Measurements from ENCODE around the gene MRPS6.

DNA sequence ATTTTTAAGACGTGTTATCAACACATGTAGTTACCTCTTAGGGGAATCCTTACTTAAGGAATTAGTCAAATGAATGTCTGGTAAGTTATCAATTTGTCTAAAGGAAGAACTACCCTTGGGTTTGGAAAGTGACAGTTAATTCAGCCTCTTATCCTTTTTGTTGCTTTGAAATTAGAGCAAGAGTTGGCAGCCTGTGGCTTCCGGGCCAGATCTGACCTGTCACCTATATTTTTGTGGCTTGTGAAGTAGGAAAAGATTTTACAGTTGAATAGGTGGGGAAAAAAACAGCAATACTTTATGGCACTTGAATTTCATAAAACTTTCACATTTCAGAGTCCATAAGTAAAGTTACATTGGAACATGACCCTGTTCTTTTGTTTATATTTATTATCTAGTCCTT lies 5.5 kb downstream of the MRPS6 start:
- TF ChIP-seq EZH2 (IDR thresholded peaks at IDR 0.05; ENCODE audit: borderline replicate concordance) (no peak), CTCF (IDR thresholded peaks at IDR 0.05; ENCODE audit: poor library complexity) (no peak)

Measured in hepatocyte (in vitro differentiated cells).